HCT116 (cell line): ENCODE results near the gene COG5. TPM values are rescaled to one million over a fixed set of nuclear protein-coding genes. Genes with fewer than 3 reads are reported as not detected.

Experiments
- ATAC-seq: fragments of 200-7000 bp; cut with Tn5 transposase; 2 replicates; pipeline ENCODE4 v1.9.1; 2020; ENCODE audit warnings: mild to moderate bottlenecking, moderate library complexity
- BruUV-seq: library from RNA; stranded (reverse); fragments of 400-500 nt; replicated peaks from 2 replicates; lab custom pipeline; 2021; lab: Mats Ljungman, UMichigan
- CTCF ChIA-PET: fragments of 300-600 bp; sonication (Branson Sonifier 250); formaldehyde crosslinking; loops from one replicate; lab custom pipeline; 2021; ENCODE audit warnings: antibody characterized with exemption; lab: Charles Lee
- POLR2A ChIA-PET: fragments of 300-600, 350-600 bp; sonication (Branson Sonifier 250); formaldehyde crosslinking; loops from one replicate; lab custom pipeline; 2021; ENCODE audit warnings: antibody characterized with exemption; lab: Charles Lee
- RAD21 ChIA-PET, 2 experiments: fragments of 300-600 bp; sonication (Branson Sonifier 250); formaldehyde crosslinking; loops; one replicate each; lab custom pipeline; 2023; ENCODE audit warnings: low total read pairs in 2 of 2; ENCODE audit not compliant: uncharacterized antibody in 2 of 2, unreplicated experiment in 2 of 2, low non-redundant PET in 1 of 2; lab: Charles Lee
- DNase-seq: peaks from one replicate; pipeline ENCODE4 v3.0.0-alpha.2; 2010; ENCODE audit warnings: low read depth, low spot score
- H2AFZ ChIP-seq: fragments of 200-600 bp; shearing (Covaris generic), sonication (generic); 2 replicates; pipeline ENCODE4 v1.6.1; 2017; ENCODE audit warnings: low read depth, mixed run types, mixed read lengths, antibody characterized with exemption, low read length; ENCODE audit not compliant: poor library complexity, severe bottlenecking
- H3K27ac ChIP-seq: 2 replicates; pipeline ENCODE4 v1.5.1; 2012; ENCODE audit warnings: low read depth, low read length
- H3K27me3 ChIP-seq: fragments of 200-600 bp; sonication (generic); 2 replicates; pipeline ENCODE4 v1.6.1; 2016; ENCODE audit warnings: mixed run types, low read length, mixed read lengths; ENCODE audit not compliant: insufficient read depth
- H3K36me3 ChIP-seq, 2 experiments: fragments of 200-500 bp in 1 of 2; fragments of 200-600 bp in 1 of 2; sonication (Bioruptor generic) in 1 of 2; sonication (generic) in 1 of 2; 2 replicates each; pipeline versions ENCODE4 v1.5.1 to v1.6.1; 2014 to 2016; ENCODE audit warnings: low read length in 2 of 2, inconsistent platforms in 1 of 2, mixed read lengths in 1 of 2, mixed run types in 1 of 2; ENCODE audit not compliant: insufficient read depth in 2 of 2, control insufficient read depth in 1 of 2
- H3K4me1 ChIP-seq, 2 experiments: fragments of 200-600 bp in 1 of 2; sonication (generic) in 1 of 2; 2 replicates each; pipeline versions ENCODE4 v1.5.1 to v1.6.1; 2012 to 2017; ENCODE audit warnings: low read length in 2 of 2, inconsistent platforms in 1 of 2, mild to moderate bottlenecking in 1 of 2, mixed read lengths in 1 of 2, mixed run types in 1 of 2, moderate library complexity in 1 of 2; ENCODE audit not compliant: insufficient read depth in 2 of 2, control insufficient read depth in 1 of 2
- H3K4me2 ChIP-seq: fragments of 200-600 bp; sonication (generic); 2 replicates; pipeline ENCODE4 v1.6.1; 2017; ENCODE audit warnings: mixed run types, low read length, mixed read lengths
- H3K4me3 ChIP-seq, 2 experiments: fragments of 200-600 bp in 1 of 2; sonication (generic) in 1 of 2; replicated peaks in 1 of 2; 2 replicates each; pipeline ENCODE4 v1.5.1; 2011 to 2016; ENCODE audit warnings: low read length in 2 of 2, control low read depth in 1 of 2, low read depth in 1 of 2, mild to moderate bottlenecking in 1 of 2, mixed read lengths in 1 of 2, mixed run types in 1 of 2
- H3K79me2 ChIP-seq: fragments of 200-600 bp; sonication (generic); 2 replicates; pipeline ENCODE4 v1.6.1; 2017; ENCODE audit warnings: mild to moderate bottlenecking, mixed run types, low read length, moderate library complexity, mixed read lengths; ENCODE audit not compliant: insufficient read depth
- H3K9ac ChIP-seq: fragments of 200-600 bp; sonication (generic); 2 replicates; pipeline ENCODE4 v1.6.1; 2016; ENCODE audit warnings: low read length, mixed read lengths
- H3K9me2 ChIP-seq: fragments of 200-600 bp; sonication (generic), shearing (Covaris generic); 2 replicates; pipeline ENCODE4 v1.6.1; 2017; ENCODE audit warnings: mixed run types, mild to moderate bottlenecking, moderate library complexity; ENCODE audit not compliant: insufficient read depth
- H3K9me3 ChIP-seq, 2 experiments: fragments of 200-500 bp in 1 of 2; fragments of 200-600 bp in 1 of 2; sonication (Bioruptor generic) in 1 of 2; sonication (generic) in 1 of 2; 2 replicates each; pipeline ENCODE4 v1.6.1; 2014 to 2017; ENCODE audit warnings: low read length in 2 of 2, mixed read lengths in 2 of 2, inconsistent platforms in 1 of 2, low read depth in 1 of 2, mild to moderate bottlenecking in 1 of 2, mixed run types in 1 of 2, moderate library complexity in 1 of 2; ENCODE audit not compliant: control insufficient read depth in 1 of 2, insufficient read depth in 1 of 2
- H4K20me1 ChIP-seq: fragments of 200-600 bp; sonication (generic), shearing (Covaris generic); 2 replicates; pipeline ENCODE4 v1.6.1; 2017; ENCODE audit warnings: mixed run types, mild to moderate bottlenecking, moderate library complexity; ENCODE audit not compliant: insufficient read depth
- CEBPB ChIP-seq: IDR thresholded peaks from 2 replicates; pipeline ENCODE4 v1.6.1; 2012; ENCODE audit warnings: low read depth
- CTCF ChIP-seq, 3 experiments: fragments of 200-600 bp in 1 of 3; sonication (generic) in 1 of 3; IDR thresholded peaks in 2 of 3; conservative IDR thresholded peaks in 1 of 3; 2 replicates each; pipeline ENCODE4 v1.5.1; 2012 to 2017; ENCODE audit warnings: low read depth in 2 of 3, low read length in 2 of 3, antibody characterized with exemption in 1 of 3, borderline replicate concordance in 1 of 3, control low read depth in 1 of 3, mild to moderate bottlenecking in 1 of 3, mixed read lengths in 1 of 3, mixed run types in 1 of 3, moderate library complexity in 1 of 3; ENCODE audit not compliant: insufficient read depth in 1 of 3
- EGR1 ChIP-seq: IDR thresholded peaks from 2 replicates; pipeline ENCODE4 v1.6.1; 2012; ENCODE audit warnings: low read depth
- ELF1 ChIP-seq: IDR thresholded peaks from 2 replicates; pipeline ENCODE4 v1.6.1; 2012; ENCODE audit warnings: low read depth, borderline replicate concordance
- EZH2 ChIP-seq: fragments of 200-600 bp; sonication (generic); IDR thresholded peaks from 2 replicates; pipeline ENCODE4 v1.6.1; 2017; ENCODE audit warnings: antibody characterized with exemption, mixed run types
- FOSL1 ChIP-seq: IDR thresholded peaks from 2 replicates; pipeline ENCODE4 v1.6.1; 2012; ENCODE audit warnings: low read depth
- JUND ChIP-seq: IDR thresholded peaks from 2 replicates; pipeline ENCODE4 v1.6.1; 2012
- MAX ChIP-seq: IDR thresholded peaks from 2 replicates; pipeline ENCODE4 v1.6.1; 2012
- POLR2AphosphoS5 ChIP-seq: IDR thresholded peaks from 2 replicates; pipeline ENCODE4 v1.6.1; 2011; ENCODE audit warnings: mild to moderate bottlenecking, low read depth, low read length, moderate library complexity
- REST ChIP-seq: IDR thresholded peaks from 2 replicates; pipeline ENCODE4 v1.6.1; 2012; ENCODE audit warnings: low read depth
- SIN3A ChIP-seq: IDR thresholded peaks from 2 replicates; pipeline ENCODE4 v1.6.1; 2012; ENCODE audit warnings: low read depth
- SP1 ChIP-seq: IDR thresholded peaks from 2 replicates; pipeline ENCODE4 v1.6.1; 2012; ENCODE audit warnings: low read depth
- TCF7L2 ChIP-seq: IDR thresholded peaks from 2 replicates; pipeline ENCODE4 v1.7.0; 2011; ENCODE audit warnings: borderline replicate concordance, inconsistent platforms; ENCODE audit not compliant: insufficient read depth, insufficient read length; ENCODE audit errors: extremely low read depth
- ZBTB33 ChIP-seq: IDR thresholded peaks from 2 replicates; pipeline ENCODE4 v1.6.1; 2011; ENCODE audit warnings: mild to moderate bottlenecking, low read length, moderate library complexity; ENCODE audit not compliant: insufficient replicate concordance; ENCODE audit errors: extremely low read depth
- ZFX ChIP-seq: fragments of 450-650 bp; IDR thresholded peaks from 2 replicates; pipeline ENCODE4 v1.6.1; 2017
- intact Hi-C: fragments of 100-400 bp; cut with micrococcal nuclease; formaldehyde crosslinking; loops from 2 replicates; pipeline ENCODE4 v1.10.0; 2022
- total RNA-seq: library from RNA; stranded (reverse); gene quantifications from one replicate; pipeline ENCODE4 v1.2.1, GENCODE V29; 2021; ENCODE audit not compliant: unreplicated experiment

The COG5 gene
- total RNA-seq, 1 experiment from 2014 or later: 30.7 TPM

GRCh38 chr7:107187774-107188173 lies 375.9 kb downstream of the COG5 start:
- Histone ChIP-seq H3K4me1 (no peaks in the 10 kb centered on the region), H3K27ac (no peak overlapping the region), H3K9ac (no peak overlapping the region), H4K20me1 (no peaks in the 10 kb centered on the region), H3K4me2 (no peak overlapping the region), H3K4me3 (no peak overlapping the region), H3K9me3 (no peaks in the 10 kb centered on the region), H3K36me3 (peaks cover 0 to 23% of the 10 kb centered on the region in 2 experiments; a peak in 2 of 4 replicates), H3K27me3 (no peaks in the 10 kb centered on the region), H3K79me2 (no peaks in the 10 kb centered on the region), H3K9me2 (no peaks in the 10 kb centered on the region), H2AFZ (no peak overlapping the region)
- no peak for TF ChIP-seq REST
- TF ChIP-seq EZH2: no peak
- no peak for TF ChIP-seq MAX
- TF ChIP-seq CEBPB: no peak
- no peak for TF ChIP-seq TCF7L2
- TF ChIP-seq ZFX: no peak
- TF ChIP-seq EGR1: no peak
- TF ChIP-seq SP1: no peak
- no peak for TF ChIP-seq JUND
- TF ChIP-seq FOSL1: no peak
- no peak for TF ChIP-seq SIN3A
- no peak for TF ChIP-seq ZBTB33
- TF ChIP-seq ELF1: no peak
- TF ChIP-seq CTCF (IDR thresholded peaks at IDR 0.05 in 2 of 3, conservative IDR thresholded peaks at IDR 0.05 in 1 of 3; ENCODE audit: borderline replicate concordance in 1 of 3, insufficient read depth in 1 of 3, low read depth in 2 of 3, low read length in 2 of 3): no peak
- TF ChIP-seq POLR2AphosphoS5: no peak
- no TSS peak for BruUV-seq
- ATAC-seq (no peak), DNase-seq (no peak)
- ChIA-PET POLR2A (no interaction called here), CTCF (no interaction called here), RAD21 (no interaction called here)
- intact Hi-C loops: no loop called here
